NAMALWA (cell line): Measurements from ENCODE around the gene POLRMT.
"Not testable (repeated sequence)": the region's sequence is repeated elsewhere in the genome, so short reads cannot be mapped to it uniquely, and the experiment has no call there.

ENCODE experiments used
- DNase-seq: peaks from one replicate; pipeline ENCODE4 v3.0.0-alpha.2; 2015; ENCODE audit warnings: low spot score

POLRMT gene

GRCh38 chr19:610801-611480 lies 22.4 kb downstream of the POLRMT start:
- no peak for DNase-seq

GRCh38 chr19:610071-610800 lies 23.1 kb downstream of the POLRMT start:
- DNase-seq = no peak

- DNase-seq = no peak
Measured at GRCh38 chr19:609004-609346, 24.4 kb downstream of the POLRMT start.

GRCh38 chr19:608155-609003 lies 25.0 kb downstream of the POLRMT start:
- no peak for DNase-seq

GRCh38 chr19:607301-608154 lies 25.8 kb downstream of the POLRMT start:
- DNase-seq = no peak

- peak; percentile 78 for DNase-seq
Measured at GRCh38 chr19:605061-605971, 28.0 kb downstream of the POLRMT start.

- peak; percentile 91 for DNase-seq
Measured at GRCh38 chr19:604355-604754, 29.0 kb downstream of the POLRMT start.

- not testable (repeated sequence) for DNase-seq
Measured at GRCh38 chr19:603779-604178, 29.6 kb downstream of the POLRMT start.

GRCh38 chr19:603302-603639 lies 30.1 kb downstream of the POLRMT start:
- not testable (repeated sequence) for DNase-seq

GRCh38 chr19:602391-603301 lies 30.7 kb downstream of the POLRMT start:
- no peak for DNase-seq

- DNase-seq = no peak
Measured at GRCh38 chr19:601790-602189, 31.5 kb downstream of the POLRMT start.

GRCh38 chr19:601310-601709 lies 32.0 kb downstream of the POLRMT start:
- no peak for DNase-seq

- no peak for DNase-seq
Measured at GRCh38 chr19:597406-598315, 35.7 kb downstream of the POLRMT start.

- no peak for DNase-seq
Measured at GRCh38 chr19:596263-596655, 37.1 kb downstream of the POLRMT start.

- DNase-seq = no peak
Measured at GRCh38 chr19:595326-596262, 37.7 kb downstream of the POLRMT start.

- DNase-seq = no peak
Measured at GRCh38 chr19:594265-594870, 39.0 kb downstream of the POLRMT start.

- peak; percentile 50 for DNase-seq
Measured at GRCh38 chr19:593505-593904, 39.8 kb downstream of the POLRMT start.
